ENCODE results near the gene TAGLN2.

TAGLN2 gene

GRCh38 chr1:159932296-159933285, 7.3 kb upstream of the TAGLN2 start:
- Histone ChIP-seq H3K4me3 (ENCODE audit: low read depth in 1 of 2, low read length in 1 of 2) (no peak overlapping the region), H3K4me1 (ENCODE audit: control insufficient read depth in 1 of 2, insufficient read depth in 1 of 2, low read depth in 1 of 2, low read length in 1 of 2) (peaks cover 19 to 22% of the 10 kb centered on the region in 2 experiments), H3K9me3 (no peaks in the 10 kb centered on the region), H3K27me3 (peaks cover 7% of the 10 kb centered on the region), H3K27ac (no peak overlapping the region), H3K36me3 (no peaks in the 10 kb centered on the region)
- TF ChIP-seq, protein P1, sequence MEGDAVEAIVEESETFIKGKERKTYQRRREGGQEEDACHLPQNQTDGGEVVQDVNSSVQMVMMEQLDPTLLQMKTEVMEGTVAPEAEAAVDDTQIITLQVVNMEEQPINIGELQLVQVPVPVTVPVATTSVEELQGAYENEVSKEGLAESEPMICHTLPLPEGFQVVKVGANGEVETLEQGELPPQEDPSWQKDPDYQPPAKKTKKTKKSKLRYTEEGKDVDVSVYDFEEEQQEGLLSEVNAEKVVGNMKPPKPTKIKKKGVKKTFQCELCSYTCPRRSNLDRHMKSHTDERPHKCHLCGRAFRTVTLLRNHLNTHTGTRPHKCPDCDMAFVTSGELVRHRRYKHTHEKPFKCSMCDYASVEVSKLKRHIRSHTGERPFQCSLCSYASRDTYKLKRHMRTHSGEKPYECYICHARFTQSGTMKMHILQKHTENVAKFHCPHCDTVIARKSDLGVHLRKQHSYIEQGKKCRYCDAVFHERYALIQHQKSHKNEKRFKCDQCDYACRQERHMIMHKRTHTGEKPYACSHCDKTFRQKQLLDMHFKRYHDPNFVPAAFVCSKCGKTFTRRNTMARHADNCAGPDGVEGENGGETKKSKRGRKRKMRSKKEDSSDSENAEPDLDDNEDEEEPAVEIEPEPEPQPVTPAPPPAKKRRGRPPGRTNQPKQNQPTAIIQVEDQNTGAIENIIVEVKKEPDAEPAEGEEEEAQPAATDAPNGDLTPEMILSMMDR (IDR thresholded peaks at IDR 0.05), result no peak

DNA sequence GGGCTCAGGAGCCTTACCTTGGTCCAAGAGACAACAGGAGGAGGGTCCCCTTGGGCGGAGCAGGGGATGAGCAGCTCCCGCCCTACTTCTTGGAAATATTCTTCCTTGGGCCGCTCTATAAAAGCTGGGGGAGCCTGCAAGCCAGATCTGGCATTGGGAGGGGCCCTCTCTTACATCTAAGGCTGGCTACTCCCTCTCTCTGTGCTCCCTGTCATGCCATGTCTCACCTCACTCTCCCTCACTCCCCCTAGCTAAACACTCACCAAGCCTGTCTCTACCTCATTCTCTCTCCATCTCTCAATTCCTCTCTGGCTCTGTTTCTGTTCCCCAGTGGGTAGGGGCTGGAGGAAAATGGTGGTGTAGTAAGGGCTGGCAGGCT, 6.5 kb upstream of the TAGLN2 start:
- Histone ChIP-seq H3K27me3 (peaks cover 7% of the 10 kb centered on the region), H3K4me3 (ENCODE audit: low read depth in 1 of 2, low read length in 1 of 2) (no peak overlapping the region), H3K4me1 (ENCODE audit: control insufficient read depth in 1 of 2, insufficient read depth in 1 of 2, low read depth in 1 of 2, low read length in 1 of 2) (peaks cover 11 to 14% of the 10 kb centered on the region in 2 experiments), H3K9me3 (no peaks in the 10 kb centered on the region), H3K36me3 (no peaks in the 10 kb centered on the region), H3K27ac (no peak overlapping the region)
- TF ChIP-seq, protein P1 (IDR thresholded peaks at IDR 0.05), result no peak

GRCh38 chr1:159931101-159931794, 5.9 kb upstream of the TAGLN2 start:
- no peaks in the 10 kb centered on the region for H3K9me3 ChIP-seq
- TF ChIP-seq, protein P1 (IDR thresholded peaks at IDR 0.05), result no peak
- H3K27me3 ChIP-seq, result peaks cover 7% of the 10 kb centered on the region
- no peaks in the 10 kb centered on the region for H3K36me3 ChIP-seq
- H3K4me3 ChIP-seq (ENCODE audit: low read depth in 1 of 2, low read length in 1 of 2), result no peak overlapping the region
- no peak overlapping the region for H3K27ac ChIP-seq
- peaks cover 7 to 12% of the 10 kb centered on the region in 2 experiments for H3K4me1 ChIP-seq (ENCODE audit: control insufficient read depth in 1 of 2, insufficient read depth in 1 of 2, low read depth in 1 of 2, low read length in 1 of 2)

GRCh38 chr1:159930634-159931033, 5.3 kb upstream of the TAGLN2 start:
- no peaks in the 10 kb centered on the region for H3K36me3 ChIP-seq

DNA sequence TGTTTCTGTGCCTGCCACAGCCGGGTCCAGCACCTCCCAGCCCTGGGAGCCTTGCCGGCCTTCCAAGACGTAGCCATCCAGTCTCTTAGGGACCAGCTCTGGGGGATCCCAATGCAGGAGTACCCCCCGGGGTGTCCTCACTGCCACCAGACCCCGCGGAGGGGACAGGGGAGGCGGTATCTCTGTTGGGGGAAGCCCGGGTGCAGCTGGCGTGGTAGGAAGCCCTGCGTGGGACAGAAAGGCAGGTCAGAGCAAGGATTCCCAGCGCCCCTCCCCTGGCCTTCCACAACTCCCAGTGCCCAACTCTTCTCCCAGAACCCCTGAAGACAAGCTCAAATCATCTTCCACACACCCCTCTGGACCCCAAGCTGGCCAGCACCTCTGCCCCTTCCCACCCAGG, 4.9 kb upstream of the TAGLN2 start:
- peaks cover 9 to 11% of the 10 kb centered on the region in 2 experiments for H3K4me1 ChIP-seq (ENCODE audit: control insufficient read depth in 1 of 2, insufficient read depth in 1 of 2, low read depth in 1 of 2, low read length in 1 of 2)

More at GRCh38 chr1:159930634-159931033, 5.3 kb upstream of the TAGLN2 start:
- Histone ChIP-seq H3K27ac (no peak overlapping the region), H3K27me3 (peaks cover 7% of the 10 kb centered on the region), H3K4me3 (ENCODE audit: low read depth in 1 of 2, low read length in 1 of 2) (no peak overlapping the region), H3K4me1 (ENCODE audit: control insufficient read depth in 1 of 2, insufficient read depth in 1 of 2, low read depth in 1 of 2, low read length in 1 of 2) (peaks cover 8 to 12% of the 10 kb centered on the region in 2 experiments), H3K9me3 (no peaks in the 10 kb centered on the region)
- TF ChIP-seq, protein P1 (IDR thresholded peaks at IDR 0.05), result no peak

More for the DNA sequence above, 4.9 kb upstream of the TAGLN2 start:
- Histone ChIP-seq H3K36me3 (no peaks in the 10 kb centered on the region), H3K27me3 (peaks cover 4% of the 10 kb centered on the region), H3K4me3 (ENCODE audit: low read depth in 1 of 2, low read length in 1 of 2) (no peak overlapping the region), H3K27ac (no peak overlapping the region), H3K9me3 (no peaks in the 10 kb centered on the region)
- TF ChIP-seq, protein P1 (IDR thresholded peaks at IDR 0.05), result no peak
